CD4-positive, alpha-beta T cell treated with Interleukin-12 subunit alpha and Interleukin-12 subunit beta, for 1 hour (primary cell): Measurements from ENCODE around the gene NXPH3.
"Not testable (repeated sequence)": the region's sequence is repeated elsewhere in the genome, so short reads cannot be mapped to it uniquely, and the experiment has no call there.

Experiments
- DNase-seq: peaks from one replicate; pipeline ENCODE4 v3.0.0-alpha.2; 2020

Gene NXPH3

DNA sequence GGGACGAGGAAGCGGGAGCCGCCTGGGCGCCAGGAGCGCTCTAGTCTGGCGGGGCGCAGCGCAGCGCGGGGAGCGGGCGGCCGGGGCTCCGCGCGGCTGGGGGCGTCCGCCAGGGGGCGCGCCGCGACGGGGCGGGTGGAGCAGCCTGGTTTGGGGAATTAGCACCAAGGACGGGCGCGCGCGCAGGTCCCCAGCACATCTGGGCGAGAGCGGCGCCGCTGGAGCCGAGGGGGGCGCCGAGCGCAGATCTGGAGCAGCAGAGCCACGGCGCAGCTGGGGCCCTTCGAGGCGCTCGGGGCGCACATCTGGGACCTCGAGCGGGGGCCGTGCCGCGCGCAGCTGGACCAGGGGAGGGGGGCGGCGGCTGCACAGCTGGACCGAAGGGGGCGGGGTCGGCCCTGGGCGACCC, at the start of gene NXPH3:
Gene NXPH3, plus strand, starts transcription at position 193 of the 409 bp plus-strand sequence. CDS start 349 bp downstream, outside the sequence.
- DNase-seq: peak; percentile 73

DNA sequence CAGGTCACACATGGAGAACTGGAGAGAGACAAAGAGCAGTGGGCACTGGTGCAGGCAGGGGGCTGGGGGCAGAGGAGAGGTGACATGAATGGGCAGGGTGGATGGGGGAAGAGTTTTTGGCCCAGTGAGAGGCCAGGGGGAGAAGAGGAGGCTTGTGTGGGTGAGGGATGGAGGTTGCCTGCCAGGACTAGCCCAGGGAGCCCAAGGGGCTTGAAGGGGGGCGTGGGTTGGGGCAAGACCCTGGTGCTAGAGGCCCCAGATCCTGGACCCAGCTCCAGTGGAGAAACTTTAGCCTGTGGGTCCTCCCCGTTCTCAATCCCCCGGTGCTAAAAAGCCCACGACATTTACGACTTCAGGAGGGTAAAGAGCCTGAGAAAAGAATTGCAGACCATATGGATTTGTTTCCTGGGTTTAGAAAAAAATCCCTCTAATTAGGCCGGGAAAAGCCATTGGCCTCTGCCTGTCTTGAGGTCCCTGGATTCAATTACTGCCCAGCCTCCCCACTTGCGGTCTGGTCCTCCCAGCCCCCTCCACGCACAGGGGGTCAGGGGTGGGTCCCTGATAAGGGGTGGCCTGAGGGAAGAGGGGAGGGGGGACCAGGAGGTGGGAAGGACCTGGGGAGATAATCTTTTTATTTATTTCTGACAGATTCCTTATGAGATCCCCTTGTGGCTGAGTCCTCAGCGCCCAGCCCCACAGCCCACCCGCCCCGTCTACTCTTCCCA, 47.6 kb upstream of the NXPH3 start:
- no peak for DNase-seq

DNA sequence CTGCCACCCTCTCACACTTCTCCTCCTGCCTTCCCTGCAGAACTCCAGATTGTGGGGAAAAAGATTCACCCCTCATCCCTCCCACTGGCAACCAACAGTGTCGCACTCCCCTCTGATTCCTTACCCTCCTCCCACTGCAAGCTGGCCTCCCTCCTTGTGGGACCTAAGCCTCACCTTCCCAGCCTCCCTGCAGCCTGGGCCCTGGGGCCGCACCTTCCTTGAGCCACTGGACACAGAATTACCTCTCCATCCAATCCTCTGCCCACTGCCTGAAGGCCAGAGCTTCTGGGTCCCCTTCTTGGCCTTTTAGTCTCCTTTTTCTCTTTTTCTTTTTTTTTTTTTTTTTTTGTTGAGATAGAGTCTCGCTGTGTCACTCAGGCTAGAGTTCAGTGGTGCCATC, 46.7 kb upstream of the NXPH3 start:
- DNase-seq: no peak

DNA sequence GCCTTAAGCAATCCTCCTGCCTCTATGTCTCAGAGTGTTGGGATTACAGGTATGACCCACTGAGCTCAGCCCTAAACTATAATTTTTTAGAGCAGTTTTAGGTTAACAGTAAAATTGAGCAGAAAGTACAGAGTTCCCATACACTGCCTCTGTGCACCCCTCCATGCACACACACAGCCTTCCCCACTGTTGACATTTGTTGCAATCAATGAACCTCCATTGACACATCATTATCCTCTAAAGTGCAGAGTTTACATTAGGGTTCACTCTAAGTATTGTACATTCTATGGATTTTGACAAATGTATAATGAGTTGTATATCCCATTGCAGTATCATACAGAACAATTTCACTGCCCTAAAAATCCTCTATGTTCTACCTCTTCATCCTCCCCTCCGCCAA, 45.6 kb upstream of the NXPH3 start:
- no peak for DNase-seq

DNA sequence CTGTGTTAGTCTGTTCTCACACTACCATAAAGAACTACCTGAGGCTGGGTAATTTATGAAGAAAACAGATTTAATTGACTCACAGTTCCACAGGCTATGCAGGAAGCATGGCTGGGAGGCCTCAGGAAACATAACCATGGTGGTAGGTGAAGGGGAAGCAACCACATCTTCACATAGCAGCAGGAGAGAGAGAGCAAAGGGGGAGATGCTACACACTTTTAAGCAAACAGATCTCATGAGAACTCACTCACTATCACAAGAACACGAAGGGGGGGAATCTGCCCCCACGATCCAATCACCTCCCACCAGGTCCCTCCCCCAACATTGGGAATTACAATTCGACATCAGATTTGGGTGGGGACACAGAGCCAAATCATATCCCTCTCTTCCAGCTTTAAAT, 31.8 kb upstream of the NXPH3 start:
- DNase-seq: no peak

DNA sequence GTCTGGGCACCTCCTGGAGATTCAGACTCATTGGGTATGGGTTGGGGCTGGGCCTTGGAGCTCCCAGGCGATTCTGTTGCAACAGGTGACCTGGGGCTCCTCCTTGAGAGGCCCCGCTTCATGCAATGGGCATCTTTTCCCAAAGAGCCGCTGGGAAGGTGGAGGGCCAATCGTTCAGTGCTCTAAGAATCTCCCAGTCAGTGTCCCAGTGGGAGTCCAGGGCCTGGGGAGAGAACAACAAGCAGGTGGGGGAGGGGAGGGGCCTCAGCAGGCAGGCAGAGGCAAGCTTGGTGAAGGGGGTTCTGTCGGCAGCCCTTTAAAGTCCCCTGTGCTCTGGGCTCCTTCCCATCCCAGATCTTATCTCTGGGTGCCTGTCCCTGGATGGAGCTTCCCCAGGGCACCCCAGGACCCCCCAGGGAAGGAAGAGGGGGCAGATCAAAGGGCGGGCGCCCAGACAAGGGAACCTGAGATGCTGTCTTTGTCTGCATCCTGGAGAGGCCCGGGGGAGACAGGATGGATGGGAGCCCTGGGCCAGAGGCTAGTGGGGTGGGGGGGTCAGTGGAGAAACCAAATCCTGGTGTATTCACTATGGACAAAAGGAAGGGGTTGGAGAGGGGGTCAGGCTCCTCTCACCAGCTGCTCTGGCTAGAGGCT, 30.5 kb upstream of the NXPH3 start:
- DNase-seq: no peak

DNA sequence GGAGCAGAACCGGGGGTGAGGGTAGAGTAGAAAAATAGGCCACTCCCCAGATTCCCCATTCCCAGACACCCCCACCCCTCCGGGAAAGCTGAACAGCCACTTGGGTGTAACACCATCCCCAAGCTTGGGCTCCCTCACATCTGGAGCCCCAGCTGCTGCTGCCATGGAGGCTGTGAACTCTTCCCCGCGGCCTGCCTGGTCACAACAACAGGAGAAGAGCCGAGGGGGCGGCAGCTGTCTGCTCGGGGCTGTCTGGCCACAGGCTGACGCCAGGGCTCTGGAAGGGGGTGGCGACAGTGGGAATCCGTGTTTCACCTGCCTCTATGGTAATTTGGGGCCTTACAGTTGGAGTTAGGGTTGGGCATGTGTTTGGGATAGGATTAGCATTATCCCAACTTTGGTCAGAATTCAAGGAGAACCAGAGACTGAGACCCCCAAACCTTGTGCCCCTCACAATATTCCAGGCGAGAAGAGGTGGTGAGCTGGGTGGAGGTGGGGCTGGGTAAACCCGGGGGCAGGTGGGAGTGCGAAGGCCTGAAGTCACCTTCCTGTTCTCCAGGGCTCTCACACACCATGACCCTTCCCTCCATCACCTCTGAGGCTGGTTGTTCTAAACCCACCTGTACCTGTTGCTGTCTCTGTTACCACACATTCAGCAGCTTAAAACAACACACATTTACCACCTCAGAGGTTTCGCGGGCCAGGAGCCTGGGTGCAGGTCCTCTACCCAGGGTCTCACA, 29.7 kb upstream of the NXPH3 start:
- no peak for DNase-seq

DNA sequence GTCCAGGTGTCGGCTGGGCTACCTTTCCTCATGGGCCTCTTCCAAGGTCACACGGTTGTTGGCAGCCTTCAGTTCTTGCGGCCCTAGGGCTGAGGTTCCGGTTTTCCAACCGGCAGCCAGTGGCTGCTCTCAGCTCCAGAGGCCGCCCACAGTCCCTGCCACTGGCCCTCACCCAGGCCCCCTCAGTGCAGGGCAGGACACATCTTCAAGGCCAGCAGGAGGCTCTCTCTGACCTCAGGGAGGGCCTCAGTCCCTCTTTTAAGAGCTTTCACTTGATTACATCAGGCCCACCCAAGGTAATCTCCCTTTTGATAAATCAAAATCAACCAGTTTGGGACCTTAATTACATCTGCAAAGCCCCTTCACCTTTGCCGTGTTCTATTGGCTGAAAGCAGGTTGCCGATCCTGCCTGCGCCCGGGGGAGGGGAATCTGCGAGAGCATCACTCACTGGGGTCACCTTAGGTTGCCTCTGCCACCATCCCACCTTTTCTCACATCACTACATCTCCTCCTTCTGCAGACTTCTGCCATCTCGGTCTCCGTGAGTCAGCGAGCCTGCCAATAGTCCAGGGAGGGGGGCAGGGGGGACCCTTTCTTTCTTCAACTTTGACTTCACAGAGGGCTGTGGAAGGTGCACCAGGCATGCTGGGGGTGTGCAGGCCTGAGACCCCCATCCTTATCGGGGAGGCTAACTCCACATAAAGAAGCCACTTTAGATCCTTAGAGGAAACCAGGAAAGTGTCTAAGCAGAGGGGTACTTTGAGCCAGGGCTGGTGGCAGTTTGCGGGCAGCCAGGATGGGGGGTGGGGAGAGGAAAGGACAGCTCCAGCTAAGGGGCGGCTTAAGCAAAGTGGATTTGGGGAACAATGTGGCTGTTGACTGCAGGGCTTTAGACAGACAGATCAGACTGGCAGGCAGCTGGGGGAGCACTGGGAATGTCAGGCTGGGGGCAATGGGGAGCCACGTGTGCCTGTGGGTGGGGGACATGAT, 28.8 kb upstream of the NXPH3 start:
- no peak for DNase-seq

DNA sequence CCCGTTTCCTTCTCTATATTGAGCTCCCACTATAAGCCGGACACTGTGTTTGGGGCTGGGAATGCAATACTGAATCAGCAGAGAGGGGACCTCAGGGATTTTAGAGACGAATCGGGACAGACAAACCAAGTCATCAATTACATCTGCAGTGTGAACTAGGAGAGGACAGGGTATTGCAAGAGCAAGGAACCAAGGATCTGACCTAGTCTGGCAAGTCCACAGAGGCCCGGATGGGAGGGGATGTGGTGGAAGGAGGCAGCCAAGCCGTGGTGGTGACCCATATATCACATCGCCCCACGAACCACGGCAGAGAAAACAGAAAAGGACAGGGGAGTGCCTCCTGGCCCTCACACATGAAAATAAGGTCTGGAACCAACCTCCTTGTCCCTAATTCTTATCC, 28.1 kb upstream of the NXPH3 start:
- DNase-seq: no peak

DNA sequence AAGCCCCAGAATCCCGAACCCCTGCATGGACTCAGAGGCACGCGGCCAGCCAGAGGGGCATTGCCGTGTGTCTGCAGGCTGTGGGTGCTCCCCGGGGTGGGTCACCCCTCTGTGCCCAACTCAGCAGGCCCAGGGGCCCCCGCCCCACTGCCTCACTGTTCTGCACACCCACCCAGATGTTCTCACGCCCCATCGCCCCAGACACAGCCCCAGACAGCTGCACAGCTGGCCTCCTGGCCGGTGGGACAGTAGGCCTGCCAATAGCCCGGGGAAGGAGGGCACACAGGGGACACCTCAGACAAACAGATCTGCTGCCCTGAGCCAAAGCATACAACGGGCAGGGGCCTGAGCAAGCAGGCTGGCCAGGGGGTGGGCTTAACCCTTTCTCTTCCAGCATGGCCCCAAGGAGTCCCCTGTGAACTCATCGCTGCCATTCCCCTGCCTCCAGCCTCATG, 27.6 kb upstream of the NXPH3 start:
- DNase-seq: no peak

DNA sequence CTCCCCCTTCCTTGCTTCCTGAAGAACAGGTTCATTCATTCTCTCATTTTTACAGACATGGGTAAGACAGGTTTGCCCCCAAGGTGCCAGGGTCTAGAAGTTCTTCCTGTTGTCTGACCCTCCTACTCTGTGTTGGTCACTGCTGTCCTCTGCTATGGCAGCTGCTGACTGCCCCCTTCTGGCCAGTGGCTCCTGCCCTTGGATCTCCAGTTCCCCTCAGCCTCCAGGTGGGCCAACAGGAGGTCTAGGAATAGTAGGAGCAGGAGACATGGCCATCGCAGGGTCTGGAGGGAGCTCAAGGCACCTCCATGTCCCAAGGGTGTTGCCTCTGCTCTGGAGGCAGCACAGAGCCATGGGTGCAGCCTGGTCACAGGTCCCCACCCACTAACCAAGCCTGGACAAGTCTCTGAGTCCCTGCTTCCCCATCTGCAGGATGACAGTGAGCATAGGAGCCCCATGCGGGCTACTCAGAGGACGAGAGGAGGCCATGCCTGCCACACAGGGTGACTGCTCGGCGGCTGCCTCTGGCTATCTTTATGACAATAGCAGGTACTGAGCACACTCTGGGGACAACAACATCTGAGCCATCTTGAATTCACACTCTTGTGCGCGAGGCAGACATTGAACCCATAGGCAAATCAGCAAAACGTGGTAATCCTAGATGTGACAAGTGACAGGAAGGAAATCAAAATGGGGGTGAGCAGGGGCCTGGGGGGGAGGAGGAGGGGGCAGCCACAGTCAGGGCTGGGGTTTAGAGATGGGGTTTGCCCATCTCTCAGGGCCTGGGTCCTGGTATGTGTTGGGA, 27.0 kb upstream of the NXPH3 start:
- no peak for DNase-seq

DNA sequence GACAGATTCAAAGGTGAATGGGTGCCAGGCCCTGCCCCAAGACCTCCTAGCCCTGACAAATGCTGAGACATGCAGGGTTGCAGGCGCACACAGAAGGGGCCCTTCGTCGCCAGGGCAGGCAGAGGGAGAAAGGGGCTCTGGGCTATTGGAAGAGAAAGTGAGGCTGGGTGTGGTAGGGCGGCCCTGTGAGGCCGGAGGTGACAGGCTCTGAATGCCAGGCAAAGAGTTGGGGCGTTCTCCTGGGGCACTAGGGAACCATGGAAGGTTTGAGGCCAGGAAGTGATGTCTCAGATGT, 26.4 kb upstream of the NXPH3 start:
- no peak for DNase-seq

DNA sequence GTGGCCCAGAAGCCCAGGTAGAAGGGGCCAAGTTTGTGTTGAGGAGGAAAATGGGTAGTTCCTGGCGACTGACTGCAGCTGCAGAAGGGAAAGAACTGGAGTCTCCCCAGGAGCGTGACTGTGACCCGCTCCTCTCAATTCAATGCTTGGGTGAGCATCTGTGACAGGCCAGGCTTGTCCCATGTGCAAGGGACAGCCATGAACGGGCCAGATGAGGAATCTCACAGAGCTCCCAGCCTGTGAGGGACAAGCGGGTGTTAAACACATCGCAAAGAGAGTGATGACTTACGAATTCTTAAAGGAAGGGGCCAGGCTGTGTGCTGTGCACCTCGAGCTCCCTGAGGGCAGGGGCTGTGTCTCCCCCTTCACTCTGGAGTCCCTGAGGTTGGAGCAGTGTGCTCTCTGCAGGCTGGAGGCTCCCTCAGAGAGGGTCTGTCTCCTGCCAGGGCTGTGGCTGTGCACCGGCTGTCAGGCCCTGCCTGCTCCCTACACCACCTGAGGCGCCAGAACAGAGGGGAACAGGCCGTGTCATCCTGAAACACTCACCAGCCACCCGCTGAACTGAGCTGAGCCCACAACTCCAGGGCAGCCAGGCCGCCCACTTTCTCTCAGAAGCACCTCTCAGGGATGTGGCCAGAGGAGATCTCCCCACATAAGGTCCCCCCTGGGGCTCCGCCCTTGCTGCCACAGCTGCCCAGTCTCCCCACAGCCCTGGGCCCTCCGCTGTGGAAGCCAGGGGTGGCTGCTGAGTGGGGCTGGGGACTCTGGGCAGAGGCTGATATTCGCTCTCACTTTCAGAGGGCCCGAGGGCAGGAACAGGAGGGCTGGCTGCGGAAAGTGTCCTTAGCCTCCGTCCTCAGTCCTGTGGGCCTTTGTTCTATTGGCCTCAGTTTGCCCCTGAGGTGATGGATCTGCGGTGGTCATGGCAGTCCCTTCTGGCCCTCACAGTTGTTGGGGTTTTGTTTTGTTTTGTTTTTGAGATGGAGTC, 25.7 kb upstream of the NXPH3 start:
- DNase-seq: no peak

DNA sequence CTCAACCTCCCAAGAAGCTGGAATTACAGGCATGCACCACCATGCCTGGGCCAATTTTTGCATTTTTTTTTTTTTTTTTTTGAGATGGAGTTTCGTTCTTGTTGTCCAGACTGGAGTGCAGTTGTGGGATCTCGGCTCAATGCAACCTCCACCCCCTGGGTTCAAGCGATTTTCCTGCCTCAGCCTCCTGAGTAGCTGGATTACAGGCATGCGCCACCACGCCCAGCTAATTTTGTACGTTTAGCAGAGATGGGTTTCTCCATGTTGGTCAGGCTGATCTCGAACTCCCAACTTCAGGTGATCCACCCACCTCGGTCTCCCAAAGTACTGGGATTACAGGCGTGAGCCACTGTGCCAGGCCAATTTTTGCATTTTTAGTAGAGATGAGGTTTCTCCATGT, 24.9 kb upstream of the NXPH3 start:
- DNase-seq: not testable (repeated sequence)

DNA sequence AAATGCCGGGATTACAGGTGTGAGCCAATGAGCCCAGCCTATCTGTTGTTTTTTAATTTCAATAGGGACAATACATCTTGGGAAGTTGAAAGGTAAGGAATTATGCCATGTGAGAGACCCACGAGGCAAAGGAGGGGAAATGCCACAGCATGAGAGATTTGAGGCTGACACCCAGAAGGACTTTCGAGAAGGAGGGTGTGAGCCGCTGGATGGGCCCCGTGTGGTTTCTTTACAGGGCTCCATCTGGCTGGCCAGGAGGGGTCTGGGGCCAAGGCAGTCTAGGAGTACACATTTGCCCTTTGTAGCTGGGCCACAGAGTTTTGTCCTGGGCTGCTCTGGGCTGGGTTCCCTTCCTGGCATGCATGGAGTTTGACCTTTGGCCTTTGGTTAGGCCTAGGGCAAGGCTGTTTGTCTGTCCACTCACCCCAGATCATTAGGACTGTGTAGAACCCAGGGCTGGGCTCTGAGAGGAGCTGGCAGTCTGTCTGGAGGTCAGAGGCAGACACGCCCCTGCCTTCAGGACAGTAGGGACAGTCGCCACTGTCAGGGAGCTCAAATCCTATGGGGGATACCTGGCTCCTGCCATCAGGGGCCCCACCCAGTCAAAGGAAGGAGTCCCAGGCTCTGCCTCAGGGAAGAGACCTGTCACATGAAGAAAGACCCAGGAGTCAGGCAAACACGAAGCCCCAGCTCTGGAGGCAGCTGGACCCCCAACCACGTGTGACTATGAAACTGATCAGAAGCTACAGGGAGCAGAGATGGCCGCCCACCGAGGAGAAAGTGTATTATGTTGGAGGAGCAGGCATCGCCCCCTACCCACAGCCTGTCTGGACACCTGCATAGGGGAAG, 24.2 kb upstream of the NXPH3 start:
- DNase-seq: no peak

DNA sequence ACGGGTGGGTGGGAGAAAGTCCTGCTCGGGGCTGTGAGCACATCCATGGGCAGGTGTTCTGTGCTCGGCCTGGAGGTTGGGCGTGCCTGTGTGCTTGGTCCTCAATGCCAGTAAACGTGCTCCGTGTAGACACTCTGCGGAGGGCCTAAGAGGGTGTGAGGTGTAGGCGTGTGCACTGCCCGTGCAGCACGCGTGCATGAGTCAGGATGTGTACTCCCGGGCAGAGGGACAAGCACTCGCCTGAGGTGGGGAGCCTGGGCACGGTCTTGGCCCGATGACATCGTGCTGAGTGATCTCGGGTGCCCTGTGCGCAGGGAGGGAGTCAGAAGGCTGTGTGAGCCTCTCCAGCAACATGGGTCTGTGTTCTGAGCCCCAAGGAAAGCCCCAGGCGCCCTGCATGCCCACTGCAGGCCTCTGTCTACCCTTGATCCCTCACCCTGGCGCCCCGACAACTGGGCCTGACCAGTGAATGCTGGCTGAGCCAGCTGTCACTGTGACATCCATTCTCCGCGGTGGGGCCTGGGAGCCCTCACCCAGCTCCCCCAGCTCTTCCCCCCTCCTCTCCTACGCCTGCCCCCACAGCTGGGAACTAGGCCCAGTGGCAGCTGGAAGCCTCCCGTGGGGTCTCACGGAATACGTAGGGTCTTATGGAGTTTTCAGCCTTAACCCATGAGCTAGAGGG, 23.5 kb upstream of the NXPH3 start:
- DNase-seq: no peak

DNA sequence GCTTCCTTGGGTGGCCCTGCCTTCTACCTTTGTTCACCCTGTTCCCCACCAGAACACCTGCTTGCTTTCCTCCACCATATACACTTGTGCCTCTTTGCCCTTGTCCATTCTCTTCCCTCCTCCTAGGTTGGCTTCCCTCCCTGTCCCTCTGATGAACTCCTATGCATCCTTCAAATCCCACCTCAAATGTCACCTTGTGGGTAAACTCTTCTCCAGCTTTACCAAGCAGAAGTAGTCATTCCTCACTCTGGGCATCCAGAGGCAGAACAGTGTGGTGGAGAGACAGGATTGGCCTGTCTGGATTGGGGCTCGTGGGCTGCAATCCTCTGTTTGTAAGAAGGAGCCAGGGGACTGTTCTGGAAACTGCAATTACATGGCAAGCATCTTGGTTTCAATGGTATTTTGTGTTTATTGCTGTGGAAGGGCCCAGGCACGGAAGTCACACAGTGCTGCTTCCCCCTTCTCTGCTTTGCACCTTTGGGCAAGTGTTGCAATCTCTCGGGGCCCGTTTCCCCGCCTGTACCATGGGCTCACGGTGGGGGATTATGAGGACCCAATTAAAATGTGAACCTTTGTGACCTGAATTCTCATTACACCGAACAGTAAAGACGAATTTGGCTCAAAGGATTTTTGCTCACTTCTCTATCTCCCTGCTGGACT, 21.9 kb upstream of the NXPH3 start:
- no peak for DNase-seq

DNA sequence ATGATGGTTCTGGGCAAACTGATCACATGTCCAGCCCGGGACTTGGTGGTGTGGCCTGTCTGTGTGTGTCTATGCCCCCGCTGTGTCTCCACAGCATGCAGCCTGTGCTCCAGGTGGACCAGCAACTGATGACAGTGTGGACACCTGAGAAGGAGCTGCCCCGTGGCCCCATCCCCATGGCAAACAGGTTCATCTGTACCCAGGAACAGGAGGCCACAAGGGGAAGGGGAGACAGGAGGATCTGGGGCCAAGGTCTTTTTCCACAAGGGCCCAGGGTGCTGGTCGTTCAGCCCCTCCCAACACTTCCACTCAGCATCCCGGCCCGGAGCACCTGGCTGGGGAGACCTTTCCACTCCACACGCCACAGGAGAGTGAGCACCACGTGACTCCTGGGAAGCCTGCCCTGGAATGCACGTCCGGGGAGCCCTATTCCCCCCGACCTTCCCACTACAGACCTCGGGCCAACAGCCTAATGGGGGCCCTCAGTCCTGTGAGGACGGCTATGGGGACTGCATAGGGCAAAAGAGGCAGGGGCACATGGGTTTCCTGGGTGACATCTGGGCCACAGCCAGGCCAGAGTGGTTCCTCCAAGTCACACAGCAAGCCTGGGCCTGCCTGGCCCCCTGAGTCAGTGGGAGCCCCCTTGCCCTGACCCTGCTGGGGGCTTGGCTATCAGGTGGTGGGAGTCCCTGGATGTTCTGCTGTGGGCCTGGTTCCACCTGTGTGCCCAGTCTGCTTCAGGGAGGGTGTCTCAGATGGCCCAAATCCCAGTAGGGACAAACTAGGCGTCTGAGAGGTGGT, 20.8 kb upstream of the NXPH3 start:
- DNase-seq: no peak
